ENCODE results near the gene WEE2.

DNA sequence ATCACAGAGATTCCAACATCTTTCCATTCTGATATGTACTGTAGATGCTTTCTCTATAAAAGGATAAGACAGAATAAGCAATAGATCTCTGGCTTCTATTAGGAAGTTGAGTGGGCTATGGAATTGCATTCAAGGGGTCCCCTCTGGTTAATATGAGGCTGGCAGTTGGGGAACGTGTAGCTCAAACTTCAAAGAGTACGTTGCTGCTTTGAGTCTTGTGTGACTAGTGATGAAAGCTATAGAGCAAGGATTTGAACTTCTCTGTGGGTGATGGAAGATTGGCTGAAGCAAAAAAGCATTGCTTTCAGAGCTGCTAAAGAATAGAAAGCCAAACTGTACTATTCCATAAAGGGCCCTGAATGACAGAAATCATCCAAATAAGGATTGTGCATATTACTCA lies 6.4 kb downstream of the WEE2 start:
- no peak for TF ChIP-seq CTCF (IDR thresholded peaks at IDR 0.05)
- no peak for TF ChIP-seq POLR2A (IDR thresholded peaks at IDR 0.05)

Data from Peyer's patch (tissue), 4 donors.